HEK293T (cell line): ENCODE results near the gene CD19.

Experiments used
- BHLHE40 ChIP-seq: fragments of 450-650 bp; IDR thresholded peaks from 2 replicates; pipeline ENCODE4 v1.6.1; 2016; ENCODE audit warnings: mild to moderate bottlenecking, moderate library complexity, borderline replicate concordance
- HDGF ChIP-seq: fragments of 450-650 bp; IDR thresholded peaks from 2 replicates; pipeline ENCODE4 v1.6.1; 2017; ENCODE audit warnings: antibody characterized with exemption, borderline replicate concordance
- PKNOX1 ChIP-seq: fragments of 450-650 bp; IDR thresholded peaks from 2 replicates; pipeline ENCODE4 v1.6.1; 2016

- TF ChIP-seq PKNOX1 (no peak), HDGF (no peak), BHLHE40 (no peak)
Measured at GRCh38 chr16:28930652-28931051, 1.1 kb upstream of the CD19 start.
